OCI-M2 (cell line): ENCODE results near the gene PAPPA.

Source experiments
- DNase-seq: peaks from one replicate; lab custom pipeline; 2025; ENCODE audit not compliant: unreplicated experiment; lab: John Stamatoyannopoulos, UW

The PAPPA gene

DNA sequence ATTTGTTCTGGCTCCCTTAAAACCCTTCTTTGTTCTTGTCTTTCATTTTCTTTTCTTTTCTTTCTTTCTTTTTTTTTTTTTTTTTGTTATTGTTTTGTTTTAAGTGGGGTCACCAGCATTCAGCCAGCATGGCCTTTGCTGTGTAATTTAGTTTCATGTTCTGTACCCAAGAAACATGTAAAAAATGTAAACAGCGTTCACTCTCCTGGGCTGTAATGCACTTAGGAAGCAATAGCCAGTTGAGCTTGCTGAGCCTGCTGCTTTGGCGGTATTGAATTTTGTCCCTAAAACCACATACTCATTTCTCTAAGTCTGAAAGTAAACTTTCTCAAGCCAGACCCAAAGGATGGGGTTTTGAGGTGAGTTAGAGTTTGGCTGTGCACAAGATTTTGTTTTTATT, 158.6 kb downstream of the PAPPA start:
- no peak for DNase-seq

DNA sequence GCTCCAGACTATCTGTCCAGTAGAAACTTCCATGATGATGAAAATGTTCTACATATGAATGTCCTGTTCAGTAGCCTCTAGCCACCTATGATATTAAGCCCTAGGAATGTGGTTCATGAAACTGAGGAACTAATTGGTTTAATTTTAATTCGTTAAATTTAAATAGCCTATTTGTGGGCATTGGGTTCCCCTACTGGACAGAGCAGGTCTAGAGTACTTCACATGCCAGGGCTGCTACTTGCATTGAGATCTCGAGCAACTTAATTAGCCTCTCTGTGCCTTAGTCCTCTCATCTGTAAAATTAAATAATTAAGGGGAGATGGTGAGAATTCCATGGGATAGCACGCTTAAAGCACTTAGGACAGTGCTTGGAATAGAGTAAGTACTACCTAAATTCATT, 160.0 kb downstream of the PAPPA start:
- DNase-seq: no peak

DNA sequence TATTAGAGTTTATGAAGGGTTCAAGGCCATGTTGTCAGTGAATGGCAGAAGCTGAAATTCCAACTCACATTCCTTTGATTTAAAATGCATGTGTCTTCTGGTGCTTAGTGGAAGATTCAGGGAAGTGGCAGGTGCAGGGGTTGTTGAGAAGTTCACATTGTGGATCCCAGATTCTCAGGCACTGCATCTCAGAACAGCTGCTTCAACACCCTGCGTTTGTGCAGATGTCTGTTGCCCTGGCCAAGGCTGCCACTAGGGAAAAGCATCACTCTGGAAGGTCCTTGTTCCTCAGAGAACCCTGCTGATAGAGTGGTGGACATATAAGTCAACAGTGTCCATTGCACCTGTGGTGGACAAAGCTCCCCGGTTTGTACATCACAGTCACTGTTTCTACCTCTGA, 162.7 kb downstream of the PAPPA start:
- DNase-seq: no peak

DNA sequence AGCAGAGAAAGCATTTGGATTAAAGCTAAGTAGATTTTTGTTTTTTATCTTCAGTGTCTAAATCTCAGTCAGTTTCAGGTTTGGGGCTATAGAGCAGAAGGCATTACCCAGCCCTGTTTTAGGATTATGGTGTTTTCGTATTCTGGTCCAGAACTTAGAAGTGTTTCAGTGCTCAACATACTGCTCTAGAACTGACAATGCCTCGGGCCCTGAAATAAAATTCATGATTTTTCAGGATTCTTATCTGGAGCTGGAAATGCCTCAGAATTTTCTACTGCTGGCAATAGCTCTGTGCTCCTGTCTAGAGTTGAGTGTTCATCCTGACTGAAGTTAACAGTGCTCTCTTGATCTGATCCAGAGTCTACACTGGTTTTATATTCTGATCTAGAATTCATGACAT, 163.9 kb downstream of the PAPPA start:
- no peak for DNase-seq

DNA sequence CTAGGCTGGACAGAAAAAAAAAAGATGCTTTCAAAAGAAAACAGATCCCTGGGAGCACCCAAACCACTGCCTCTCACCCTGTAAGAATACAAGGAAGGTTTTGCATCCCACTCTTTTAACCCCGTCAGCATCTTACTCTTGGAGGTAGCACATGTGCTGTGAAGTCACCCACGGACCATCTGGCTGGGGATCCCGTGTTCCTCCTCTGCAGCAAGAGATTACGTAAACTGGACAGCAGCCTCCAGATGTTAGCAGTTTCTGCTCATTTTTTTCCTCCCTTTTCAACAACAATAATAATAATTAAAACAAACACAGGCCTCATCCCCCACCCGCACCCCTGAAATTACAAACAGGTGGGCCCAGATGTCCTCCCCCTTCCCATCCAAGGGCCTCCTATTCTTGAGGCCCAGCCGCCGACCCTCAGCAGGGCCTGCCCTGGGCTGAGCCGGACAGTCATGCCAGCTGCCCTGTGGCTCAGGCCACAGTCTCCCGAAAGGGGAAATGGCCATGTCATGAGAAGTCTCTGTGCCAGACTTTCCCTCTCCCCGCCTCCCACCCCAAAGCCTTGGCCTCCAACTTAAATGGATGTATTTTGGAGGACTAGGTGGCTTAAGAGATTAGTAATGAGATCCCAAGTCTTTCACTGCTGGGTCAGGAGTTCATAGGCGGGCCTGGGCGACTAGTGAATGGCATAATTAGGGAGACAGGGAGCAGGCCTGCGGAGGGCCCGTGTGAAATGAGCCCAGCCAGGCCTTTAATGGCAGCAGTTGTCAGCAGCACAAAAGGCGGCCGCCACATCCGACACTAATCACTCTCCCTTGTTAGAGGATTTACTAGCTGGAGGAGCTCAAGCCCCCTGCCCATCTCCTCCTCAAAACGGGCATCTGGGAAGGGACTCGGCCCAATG, 165.1 kb downstream of the PAPPA start:
- no peak for DNase-seq

DNA sequence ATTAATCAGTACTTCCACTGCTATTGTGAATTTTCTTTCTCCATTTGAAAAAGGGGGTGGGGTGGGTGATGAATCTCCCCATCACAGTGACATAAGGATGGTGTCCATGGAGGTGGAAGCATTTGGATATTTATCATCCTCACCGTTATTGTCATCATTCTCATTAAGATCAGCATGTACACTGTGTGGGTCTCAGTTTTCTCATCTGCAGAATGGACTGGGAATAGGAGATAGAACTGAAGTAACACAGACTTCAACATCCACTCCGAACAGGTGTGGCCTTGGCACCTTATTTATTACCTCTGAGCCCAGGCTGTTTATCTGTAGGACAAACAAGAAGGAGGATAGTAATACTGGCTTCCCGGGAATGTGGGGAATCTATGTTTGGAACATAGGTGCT, 165.9 kb downstream of the PAPPA start:
- DNase-seq: no peak

DNA sequence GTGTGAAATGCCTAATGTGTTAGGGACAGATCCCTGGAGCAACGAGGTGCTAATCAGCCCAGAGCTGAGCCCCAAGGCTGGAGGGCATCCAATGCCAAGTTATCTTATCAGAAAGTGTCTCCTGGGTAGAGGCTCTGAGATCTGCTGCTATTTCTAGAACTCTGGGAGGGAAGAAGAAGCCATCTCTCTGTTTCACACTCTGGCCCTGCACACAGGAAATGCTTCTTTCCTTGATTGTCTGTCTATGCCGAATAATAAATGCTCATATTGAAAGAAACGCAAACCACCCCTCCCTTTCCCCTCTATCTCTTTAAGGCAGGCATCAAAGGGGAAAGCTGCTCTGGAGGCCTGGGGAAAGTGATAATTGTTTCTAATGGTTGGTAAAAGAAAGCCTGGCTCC, 166.7 kb downstream of the PAPPA start:
- DNase-seq: peak; percentile 36

DNA sequence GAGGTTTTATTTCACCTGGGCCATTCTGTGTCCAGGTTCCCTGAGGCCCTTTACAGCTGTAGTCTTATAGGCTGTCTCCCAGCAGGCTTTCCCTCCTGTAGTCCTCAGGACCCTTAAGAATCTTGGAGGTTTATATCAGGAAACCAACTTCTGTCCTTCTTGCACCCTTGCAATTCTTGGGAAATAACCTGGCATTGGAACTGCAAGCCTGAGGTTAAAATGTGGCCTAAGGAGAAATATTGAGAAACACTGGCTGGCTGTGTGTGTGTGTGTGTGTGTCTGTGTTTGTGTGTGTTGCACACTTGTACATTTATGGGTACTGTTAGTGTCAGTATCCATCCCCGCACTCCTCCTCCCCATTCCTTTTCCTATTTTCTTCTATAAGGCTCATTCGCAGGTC, 168.9 kb downstream of the PAPPA start:
- no peak for DNase-seq

DNA sequence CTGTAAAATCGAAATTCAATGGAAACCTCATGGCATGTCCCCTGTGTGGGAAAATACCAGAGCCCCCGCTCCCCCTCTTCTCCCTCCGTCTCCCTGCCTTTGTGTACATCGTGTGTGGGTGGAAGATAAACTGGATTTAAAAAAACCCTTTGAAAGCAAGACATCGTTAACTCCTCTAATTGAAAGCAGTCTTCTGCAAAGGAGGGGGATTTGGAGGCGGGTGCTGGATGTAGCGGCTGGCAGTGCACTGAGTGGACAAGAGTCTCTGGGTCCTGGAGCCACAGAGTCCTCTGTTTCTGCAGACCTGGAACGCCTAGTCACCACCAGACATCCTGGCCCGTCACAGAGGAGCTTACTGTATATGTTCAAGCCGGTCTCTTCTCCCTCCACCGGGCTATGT, 169.4 kb downstream of the PAPPA start:
- DNase-seq: no peak

DNA sequence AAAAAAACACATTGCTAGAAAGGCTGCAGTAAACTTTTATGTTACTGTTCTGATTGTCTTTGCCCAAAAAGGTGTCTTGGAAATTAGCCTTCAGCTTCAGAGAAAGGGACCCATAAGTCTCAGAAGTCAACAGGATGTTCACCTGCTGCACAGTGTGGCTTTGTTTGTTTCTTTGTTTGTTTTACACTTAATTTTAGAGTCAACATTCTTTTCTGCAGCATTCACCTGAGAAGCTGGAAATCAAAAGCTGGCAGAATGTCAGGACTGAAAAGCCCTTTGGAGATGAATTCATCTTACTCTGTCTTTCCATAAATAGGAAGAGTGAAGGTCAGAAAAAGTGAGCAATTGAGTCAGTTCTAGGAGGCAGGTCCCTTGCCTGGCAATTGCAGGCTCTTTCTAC, 170.0 kb downstream of the PAPPA start:
- DNase-seq: no peak

DNA sequence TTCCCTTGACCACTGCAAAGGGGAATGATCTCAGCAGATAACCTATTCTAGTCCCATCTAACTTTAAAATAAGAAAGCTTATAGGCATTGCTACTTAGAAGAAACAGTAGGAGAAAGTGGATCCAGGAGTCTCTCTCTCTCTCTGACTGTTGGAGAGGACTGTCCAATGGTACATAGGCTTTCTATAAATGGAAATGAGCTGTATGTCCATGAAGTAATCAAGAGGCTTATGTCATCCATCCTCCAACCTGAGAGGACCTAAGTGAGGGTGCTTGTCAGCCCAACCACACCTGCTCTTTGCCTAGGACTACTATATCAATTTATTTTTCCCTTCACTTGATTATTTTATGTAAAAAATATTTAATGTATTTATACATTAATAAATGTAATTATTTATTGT, 172.3 kb downstream of the PAPPA start:
- no peak for DNase-seq

DNA sequence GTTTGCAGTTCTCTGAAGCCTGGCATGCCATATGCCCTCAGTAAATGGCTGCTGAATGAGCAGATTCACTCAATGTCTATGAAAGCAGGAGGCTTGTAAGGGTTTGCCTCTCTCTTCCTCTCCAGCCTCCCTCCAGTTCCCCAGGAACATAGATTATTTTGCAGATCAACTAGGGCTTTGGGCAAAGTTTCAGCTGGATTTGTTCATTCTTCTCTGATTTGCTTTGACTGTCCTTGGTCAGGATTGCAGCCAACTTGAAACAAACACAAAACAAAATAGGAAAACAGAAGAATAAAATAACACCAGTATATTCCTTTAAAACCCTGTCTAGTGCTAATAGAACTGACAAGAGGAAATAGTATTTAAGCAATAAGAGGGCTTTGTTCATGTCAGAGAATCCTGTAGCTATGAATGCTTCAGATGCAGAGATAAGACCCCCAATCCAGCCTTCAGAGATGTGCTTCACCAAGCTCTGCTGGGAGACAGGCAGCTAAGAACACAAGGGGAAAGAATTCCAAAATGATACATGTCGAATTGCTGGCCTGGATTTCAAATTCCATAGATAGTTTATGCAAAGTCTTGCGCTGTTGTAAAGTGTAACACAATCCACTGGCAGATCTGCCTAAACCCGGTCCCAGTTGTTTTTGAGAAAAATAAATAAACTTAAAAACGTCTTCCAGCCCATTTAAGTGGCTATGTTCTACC, 174.3 kb downstream of the PAPPA start:
- no peak for DNase-seq

DNA sequence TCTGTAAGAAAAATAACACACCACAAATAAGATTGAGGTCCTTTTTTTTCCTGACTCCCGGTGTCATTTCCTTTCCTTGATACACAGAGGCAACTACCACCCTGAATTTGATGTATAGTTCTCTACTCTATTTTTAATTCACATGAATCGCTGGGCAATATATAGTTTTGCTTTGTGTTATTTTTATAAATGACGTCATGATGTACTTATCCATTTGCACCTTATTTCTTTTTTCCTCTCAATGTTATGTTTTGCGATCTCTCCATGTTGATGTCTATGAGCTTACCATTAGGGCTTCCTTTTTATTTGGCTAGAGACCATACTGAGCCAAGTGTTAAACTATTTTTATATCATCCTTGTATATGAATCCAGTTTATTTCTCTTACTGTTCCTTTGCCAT, 175.9 kb downstream of the PAPPA start:
- DNase-seq: no peak

DNA sequence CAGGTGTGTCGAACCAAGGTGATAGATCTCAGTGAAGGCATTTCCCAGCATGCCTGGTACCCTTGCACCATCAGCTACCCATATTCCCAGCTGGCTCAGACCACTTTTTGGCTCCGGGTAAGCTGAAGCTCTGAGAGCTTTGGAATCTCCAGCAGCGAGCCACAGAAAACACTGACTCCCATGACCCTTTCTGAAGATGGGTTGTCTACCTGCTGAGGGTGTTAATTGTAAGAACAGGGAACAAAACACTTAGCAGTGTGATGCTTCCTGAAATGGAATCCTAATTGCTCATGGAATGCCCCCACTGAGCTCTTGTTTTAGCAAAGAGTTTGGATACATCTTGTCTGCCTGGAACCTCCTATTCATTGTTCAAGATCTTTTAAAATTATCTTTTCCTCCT, 177.7 kb downstream of the PAPPA start:
- no peak for DNase-seq

DNA sequence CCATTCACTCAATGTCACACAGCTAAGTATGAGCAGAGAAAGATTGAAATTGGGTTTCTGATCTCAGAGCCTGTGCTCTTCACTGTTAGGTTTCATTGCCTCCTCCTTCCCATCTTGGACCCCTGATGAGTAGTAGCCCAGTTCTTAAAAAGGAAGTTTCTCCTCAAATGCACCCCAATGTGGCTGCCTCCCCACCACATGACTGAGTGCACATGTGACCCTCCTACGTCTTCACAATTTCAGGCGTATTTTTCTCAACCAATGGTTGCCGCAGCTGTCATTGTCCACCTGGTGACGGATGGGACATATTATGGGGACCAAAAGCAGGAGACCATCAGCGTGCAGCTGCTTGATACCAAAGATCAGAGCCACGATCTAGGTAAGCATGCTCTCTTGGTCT, 178.5 kb downstream of the PAPPA start:
- no peak for DNase-seq

DNA sequence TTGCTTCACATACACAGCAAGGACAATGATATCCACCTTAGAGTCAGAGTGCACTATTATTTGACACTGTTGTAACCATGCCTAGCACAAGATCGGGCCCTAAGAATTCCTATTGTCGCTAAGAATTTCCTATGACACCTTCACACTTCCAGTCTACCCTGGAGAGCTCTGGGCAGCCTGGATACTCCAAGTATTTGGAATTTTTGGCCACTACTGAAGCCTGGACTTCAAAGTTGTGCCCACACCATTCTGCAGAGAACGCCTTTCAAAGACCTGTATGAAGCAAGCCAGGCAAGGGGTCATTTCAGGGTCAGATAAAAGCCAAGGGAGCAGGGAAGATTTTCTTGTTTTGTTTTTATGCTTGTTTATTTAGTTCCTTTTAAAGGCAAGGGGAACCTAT, 179.7 kb downstream of the PAPPA start:
- DNase-seq: no peak

DNA sequence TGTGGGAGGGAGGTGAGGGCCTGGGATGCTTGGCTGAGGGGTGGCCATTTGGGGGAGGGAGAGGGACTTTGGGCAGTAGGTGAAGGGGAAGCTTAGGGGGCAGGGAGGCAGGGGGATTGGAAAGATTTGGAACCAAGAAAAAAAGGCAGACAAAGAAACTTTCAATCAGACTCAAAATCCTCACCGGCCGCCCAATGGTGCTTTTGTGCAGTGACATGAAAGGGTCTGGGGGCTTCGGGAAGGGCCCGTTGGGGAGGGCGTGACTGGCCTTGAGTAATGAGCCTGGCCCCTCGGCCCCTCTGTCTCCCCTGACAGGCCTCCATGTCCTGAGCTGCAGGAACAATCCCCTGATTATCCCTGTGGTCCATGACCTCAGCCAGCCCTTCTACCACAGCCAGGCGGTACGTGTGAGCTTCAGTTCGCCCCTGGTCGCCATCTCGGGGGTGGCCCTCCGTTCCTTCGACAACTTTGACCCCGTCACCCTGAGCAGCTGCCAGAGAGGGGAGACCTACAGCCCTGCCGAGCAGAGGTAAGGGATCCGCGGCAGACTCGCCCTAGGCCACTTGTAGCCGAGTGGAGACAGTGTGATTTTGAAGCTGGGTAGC, 181.1 kb downstream of the PAPPA start:
- DNase-seq: no peak

DNA sequence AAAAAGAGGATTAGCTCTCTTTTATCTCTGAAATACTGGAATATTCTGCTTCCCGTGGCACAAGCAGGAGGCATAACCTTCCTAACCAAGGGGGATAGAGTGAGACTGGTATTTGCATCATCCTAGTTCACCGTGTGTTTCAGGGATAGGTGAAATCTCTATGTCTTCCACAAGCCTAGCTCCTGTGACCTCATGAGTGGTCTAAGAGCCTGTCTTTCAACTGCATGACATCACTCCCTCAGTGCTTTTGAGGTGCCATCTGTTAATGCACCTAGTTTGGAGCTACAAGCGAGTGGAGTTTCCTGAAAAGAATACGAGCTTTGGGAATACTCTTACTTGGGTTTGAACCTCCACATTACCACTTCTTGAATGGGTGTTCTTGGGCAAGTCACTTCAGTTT, 181.8 kb downstream of the PAPPA start:
- no peak for DNase-seq

DNA sequence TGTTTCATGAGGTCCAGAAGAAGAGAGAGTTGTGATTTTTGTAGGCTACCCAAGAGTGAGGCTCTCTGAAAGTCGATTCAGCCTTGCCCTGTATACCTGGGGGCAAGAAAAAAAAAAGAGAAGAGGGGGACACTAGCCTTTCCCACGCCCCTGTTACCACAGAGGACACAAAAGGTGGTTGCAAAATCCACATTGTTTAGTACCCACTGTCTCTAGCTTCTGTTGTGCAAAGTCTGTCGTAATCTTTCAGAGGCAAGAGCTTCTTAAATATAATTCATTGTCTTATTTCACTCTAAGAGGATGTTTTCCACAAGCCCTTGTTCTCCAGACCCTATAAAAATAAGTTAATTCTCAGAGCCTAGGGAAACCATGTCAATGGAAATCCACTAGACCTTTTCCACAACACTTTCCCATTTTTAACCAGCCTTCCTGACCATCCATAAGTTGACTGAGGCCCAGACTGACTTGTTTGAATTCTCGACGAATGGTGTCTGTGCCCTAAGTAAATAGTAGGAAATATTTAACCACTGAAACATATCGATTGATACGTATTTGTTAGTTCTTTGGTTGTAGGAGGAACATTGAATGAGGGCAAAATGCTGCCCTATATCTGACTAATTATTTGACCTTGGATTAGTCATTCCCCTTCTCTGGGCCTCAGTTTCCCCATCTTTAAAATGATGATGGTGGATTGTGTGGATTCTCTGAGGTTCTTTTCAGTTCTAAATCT, 182.7 kb downstream of the PAPPA start:
- DNase-seq: no peak

DNA sequence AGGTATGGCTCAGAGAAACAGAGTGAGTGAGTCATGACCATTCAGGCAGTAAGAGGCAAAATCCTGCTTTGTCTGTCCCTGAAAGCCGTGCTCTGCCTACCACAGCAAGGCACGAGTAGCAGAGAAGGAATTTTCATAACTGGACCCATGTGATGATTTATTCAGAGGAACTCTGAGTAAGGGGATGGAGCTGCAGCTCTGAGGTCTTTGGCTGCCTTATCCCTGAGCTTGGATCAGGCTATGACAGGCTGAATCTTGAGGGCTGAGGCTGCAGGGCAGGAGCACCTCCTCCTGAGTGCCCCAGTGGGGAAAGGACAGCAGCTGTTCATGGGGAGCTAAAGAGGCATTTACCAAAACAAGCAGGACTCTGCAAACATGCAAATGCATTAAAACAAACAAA, 183.4 kb downstream of the PAPPA start:
- no peak for DNase-seq

DNA sequence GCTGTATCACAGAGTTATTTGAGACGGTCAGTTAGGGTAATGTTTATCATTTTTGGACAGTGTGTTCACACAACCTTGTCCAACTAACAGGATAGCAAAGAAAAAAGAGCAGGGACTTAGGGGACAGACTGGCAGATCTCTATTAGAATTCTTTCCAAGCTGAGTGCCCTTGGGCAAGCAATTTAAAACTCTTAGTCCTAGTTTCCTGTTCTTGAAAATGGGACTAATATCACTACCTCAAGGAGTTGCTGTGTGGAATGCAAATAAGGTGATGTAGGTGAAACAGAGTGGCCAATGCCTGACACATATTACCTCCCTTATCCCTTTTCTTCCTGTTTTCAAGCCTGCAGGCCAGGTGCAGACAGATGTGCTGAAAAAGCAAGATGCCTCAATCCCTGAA, 186.7 kb downstream of the PAPPA start:
- no peak for DNase-seq

DNA sequence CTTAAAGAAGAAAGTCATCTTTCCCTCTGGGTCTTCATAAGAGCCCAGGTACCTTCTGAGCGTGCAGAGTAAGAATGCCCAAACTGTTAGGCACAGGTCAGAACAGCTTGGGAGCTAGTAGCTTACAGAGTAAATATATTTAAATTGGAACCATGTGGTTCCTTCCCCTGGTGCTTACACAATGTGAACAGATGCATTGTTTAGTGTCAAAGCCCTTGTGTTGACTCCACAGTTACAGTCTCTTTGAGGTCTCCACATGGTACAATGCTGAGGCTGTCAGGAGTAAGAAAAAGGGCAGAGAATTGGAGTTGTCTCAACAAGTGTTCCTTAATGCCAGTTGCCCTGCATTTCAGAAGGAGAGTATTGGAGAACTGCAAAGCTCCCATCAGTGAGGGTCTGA, 188.5 kb downstream of the PAPPA start:
- no peak for DNase-seq
